ENCODE results near the gene PARD3. TPM values are rescaled to one million over a fixed set of nuclear protein-coding genes. Genes with fewer than 3 reads are reported as not detected.

Gene PARD3
- total RNA-seq, 4 donors from 2014 or later, result 27.3 to 65.3 (median 55.6) TPM

DNA sequence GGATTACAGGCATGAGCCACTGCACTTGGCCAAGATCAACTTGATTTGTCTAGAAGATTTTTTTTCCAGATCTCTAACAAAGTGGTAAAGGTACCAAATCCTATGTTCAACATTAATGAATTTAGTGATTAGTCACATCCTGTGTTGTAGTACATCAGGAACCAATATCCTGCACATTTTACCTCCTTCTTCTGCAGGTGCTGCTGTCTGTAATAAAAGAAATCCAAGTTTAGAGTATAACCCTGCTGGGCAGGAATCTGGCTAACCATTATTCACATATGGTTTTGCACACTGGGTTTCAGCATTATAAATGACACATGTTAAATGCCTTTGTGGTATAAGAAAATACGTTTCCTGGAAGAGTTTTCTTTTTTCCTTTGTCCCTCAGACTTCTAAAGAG is 10.8 kb downstream of the PARD3 start:
- DNase-seq, result no peak
- no peak for TF ChIP-seq POLR2A (IDR thresholded peaks at IDR 0.05)
- TF ChIP-seq EP300 (IDR thresholded peaks at IDR 0.05; ENCODE audit: low read depth), result no peak
- TF ChIP-seq, protein P1, sequence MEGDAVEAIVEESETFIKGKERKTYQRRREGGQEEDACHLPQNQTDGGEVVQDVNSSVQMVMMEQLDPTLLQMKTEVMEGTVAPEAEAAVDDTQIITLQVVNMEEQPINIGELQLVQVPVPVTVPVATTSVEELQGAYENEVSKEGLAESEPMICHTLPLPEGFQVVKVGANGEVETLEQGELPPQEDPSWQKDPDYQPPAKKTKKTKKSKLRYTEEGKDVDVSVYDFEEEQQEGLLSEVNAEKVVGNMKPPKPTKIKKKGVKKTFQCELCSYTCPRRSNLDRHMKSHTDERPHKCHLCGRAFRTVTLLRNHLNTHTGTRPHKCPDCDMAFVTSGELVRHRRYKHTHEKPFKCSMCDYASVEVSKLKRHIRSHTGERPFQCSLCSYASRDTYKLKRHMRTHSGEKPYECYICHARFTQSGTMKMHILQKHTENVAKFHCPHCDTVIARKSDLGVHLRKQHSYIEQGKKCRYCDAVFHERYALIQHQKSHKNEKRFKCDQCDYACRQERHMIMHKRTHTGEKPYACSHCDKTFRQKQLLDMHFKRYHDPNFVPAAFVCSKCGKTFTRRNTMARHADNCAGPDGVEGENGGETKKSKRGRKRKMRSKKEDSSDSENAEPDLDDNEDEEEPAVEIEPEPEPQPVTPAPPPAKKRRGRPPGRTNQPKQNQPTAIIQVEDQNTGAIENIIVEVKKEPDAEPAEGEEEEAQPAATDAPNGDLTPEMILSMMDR (IDR thresholded peaks at IDR 0.05), result no peak
- no peak for TF ChIP-seq POLR2AphosphoS5 (IDR thresholded peaks at IDR 0.05)
- Histone ChIP-seq H3K9me3 (no peaks in the 10 kb centered on the region), H3K27me3 (no peaks in the 10 kb centered on the region), H3K36me3 (no peaks in the 10 kb centered on the region), H3K4me1 (peaks cover 0 to 27% (median 20%) of the 10 kb centered on the region in 4 donors), H3K27ac (no peak overlapping the region), H3K4me3 (no peak overlapping the region)
- intact Hi-C loops (cut with DNase I; ENCODE audit: low total_unique reads) (no loop called here), in situ Hi-C loops (cut with MboI; ENCODE audit: low pct_ligation_motif_present in 1 of 4, low pct_unique_long_range_greater_than_20kb in 1 of 4, low sequenced_read_pairs in 3 of 4) (no loop called here)
- WGBS, 2 donors (ENCODE audit: low coverage in 1 of 2), result 70 to 84% methylated on average over 1 of the region's 1 CpG

DNA sequence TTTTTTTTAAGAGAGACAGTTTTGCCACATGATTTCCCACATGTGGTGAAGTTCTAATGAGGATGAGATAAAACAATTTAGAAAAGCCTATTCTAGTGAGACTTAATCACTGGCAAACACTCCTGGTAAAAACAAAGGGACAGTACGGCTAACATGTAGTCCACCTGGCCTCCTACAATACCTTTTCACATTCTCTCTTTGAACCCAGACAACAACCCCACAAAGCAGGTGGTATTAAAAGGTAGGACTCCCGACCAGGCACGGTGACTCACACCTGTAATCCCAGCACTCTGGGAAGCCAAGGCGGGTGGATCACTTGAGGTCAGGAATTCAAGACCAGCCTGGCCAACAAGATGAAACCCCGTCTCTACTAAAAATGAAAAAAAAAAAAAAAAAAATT is 12.4 kb downstream of the PARD3 start:
- 40 to 72% methylated on average over 1 to 4 of the region's 5 CpGs for whole genome bisulfite sequencing, 2 donors (ENCODE audit: low coverage in 1 of 2)
- H3K36me3 ChIP-seq, result no peaks in the 10 kb centered on the region
- intact Hi-C loops (cut with DNase I; ENCODE audit: low total_unique reads), result no loop called here
- no peak overlapping the region for H3K27ac ChIP-seq
- H3K9me3 ChIP-seq, result no peaks in the 10 kb centered on the region
- H3K4me1 ChIP-seq, result peaks cover 0 to 17% (median 15%) of the 10 kb centered on the region in 4 donors
- no peak overlapping the region for H3K4me3 ChIP-seq
- no peak for DNase-seq
- in situ Hi-C loops (cut with MboI; ENCODE audit: low pct_ligation_motif_present in 1 of 4, low pct_unique_long_range_greater_than_20kb in 1 of 4, low sequenced_read_pairs in 3 of 4), result no loop called here
- no peak for TF ChIP-seq POLR2A (IDR thresholded peaks at IDR 0.05)
- no peak for TF ChIP-seq POLR2AphosphoS5 (IDR thresholded peaks at IDR 0.05)
- no peak for TF ChIP-seq EP300 (IDR thresholded peaks at IDR 0.05; ENCODE audit: low read depth)
- TF ChIP-seq, protein P1 (IDR thresholded peaks at IDR 0.05), result no peak
- H3K27me3 ChIP-seq, result no peaks in the 10 kb centered on the region

DNA sequence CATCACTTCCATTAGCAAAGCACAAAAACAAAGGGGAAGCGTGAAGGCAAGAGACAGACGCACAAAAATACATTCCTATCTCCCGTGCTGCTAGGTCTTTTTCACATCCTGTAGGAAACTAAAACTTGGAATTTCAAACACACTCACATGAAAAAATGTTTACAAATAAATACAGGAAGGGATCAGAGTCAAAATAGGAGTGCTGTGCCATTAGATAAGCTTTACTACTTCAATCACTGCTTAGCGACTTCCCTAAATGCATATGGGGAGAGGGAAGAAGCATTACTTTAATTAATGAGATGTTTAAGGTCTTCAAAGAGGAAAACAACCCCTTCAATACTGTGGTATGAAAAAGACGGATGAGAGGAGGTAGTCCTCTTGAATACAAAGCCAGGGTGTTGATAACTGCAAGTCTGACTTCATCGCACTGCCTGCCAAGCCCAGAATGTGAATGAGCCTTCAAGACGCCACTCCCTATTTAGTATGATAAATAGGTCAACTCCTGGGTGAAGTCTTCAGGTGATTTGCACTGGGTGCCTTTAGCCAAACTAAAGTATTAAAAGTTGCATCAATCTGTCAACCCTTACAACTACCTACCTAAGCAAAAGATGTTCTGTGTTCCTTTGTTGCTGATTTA is 13.9 kb downstream of the PARD3 start:
- intact Hi-C loops (cut with DNase I; ENCODE audit: low total_unique reads) (no loop called here), in situ Hi-C loops (cut with MboI; ENCODE audit: low pct_ligation_motif_present in 1 of 4, low pct_unique_long_range_greater_than_20kb in 1 of 4, low sequenced_read_pairs in 3 of 4) (no loop called here)
- no peaks in the 10 kb centered on the region for H3K27me3 ChIP-seq
- H3K27ac ChIP-seq, result peak overlapping the region in 2 of 4 donors; percentile 39 to 46
- WGBS, 2 donors (ENCODE audit: low coverage in 1 of 2), result 41 to 47% methylated on average over 5 to 7 of the region's 7 CpGs
- no peak for TF ChIP-seq POLR2AphosphoS5 (IDR thresholded peaks at IDR 0.05)
- no peak for TF ChIP-seq POLR2A (IDR thresholded peaks at IDR 0.05)
- TF ChIP-seq EP300 (IDR thresholded peaks at IDR 0.05; ENCODE audit: low read depth), result no peak
- TF ChIP-seq, protein P1 (IDR thresholded peaks at IDR 0.05), result no peak
- DNase-seq, result peak; percentile 35
- no peaks in the 10 kb centered on the region for H3K9me3 ChIP-seq
- H3K4me3 ChIP-seq, result no peak overlapping the region
- H3K4me1 ChIP-seq, result peaks cover 0 to 17% (median 15%) of the 10 kb centered on the region in 4 donors
- H3K36me3 ChIP-seq, result no peaks in the 10 kb centered on the region

GRCh38 chr10:34800624-34801023 is 14.5 kb downstream of the PARD3 start:
- Histone ChIP-seq H3K4me1 (peaks cover 0 to 17% (median 15%) of the 10 kb centered on the region in 4 donors), H3K4me3 (no peak overlapping the region), H3K36me3 (no peaks in the 10 kb centered on the region), H3K27me3 (no peaks in the 10 kb centered on the region), H3K27ac (peak overlapping the region in 2 of 4 donors; percentile 39 to 46), H3K9me3 (no peaks in the 10 kb centered on the region)
- no peak for DNase-seq
- in situ Hi-C loops (cut with MboI; ENCODE audit: low pct_ligation_motif_present in 1 of 4, low pct_unique_long_range_greater_than_20kb in 1 of 4, low sequenced_read_pairs in 3 of 4) (no loop called here), intact Hi-C loops (cut with DNase I; ENCODE audit: low total_unique reads) (no loop called here)
- WGBS, 2 donors (ENCODE audit: low coverage in 1 of 2), result 54 to 67% methylated on average over 2 to 5 of the region's 5 CpGs
- no peak for TF ChIP-seq POLR2A (IDR thresholded peaks at IDR 0.05)
- TF ChIP-seq, protein P1 (IDR thresholded peaks at IDR 0.05), result no peak
- TF ChIP-seq EP300 (IDR thresholded peaks at IDR 0.05; ENCODE audit: low read depth), result no peak
- TF ChIP-seq POLR2AphosphoS5 (IDR thresholded peaks at IDR 0.05), result no peak
